Activated naive CD8-positive, alpha-beta T cell treated with anti-CD3 and anti-CD28 coated beads, Interleukin-2, amount 50 U/mL, for 24 hours (primary cell): ENCODE data around the gene NFATC2.

ENCODE experiments used
- ATAC-seq: fragments of 150-1000 bp; cut with Tn5 transposase; one replicate; pipeline ENCODE4 v1.10.0; 2021
- DNase-seq: peaks from one replicate; pipeline ENCODE4 v3.0.0; 2021
- H3K27ac Mint-ChIP-seq: one replicate; pipeline ENCODE4 v1.8.0; 2021; ENCODE audit warnings: mild to moderate bottlenecking, mixed read lengths
- H3K27me3 Mint-ChIP-seq: one replicate; pipeline ENCODE4 v1.8.0; 2021; ENCODE audit warnings: mixed read lengths
- H3K36me3 Mint-ChIP-seq: one replicate; pipeline ENCODE4 v1.8.0; 2021; ENCODE audit warnings: low read depth, mixed read lengths
- H3K4me1 Mint-ChIP-seq: one replicate; pipeline ENCODE4 v1.8.0; 2021; ENCODE audit warnings: mixed read lengths
- H3K4me3 Mint-ChIP-seq: one replicate; pipeline ENCODE4 v1.8.0; 2021; ENCODE audit warnings: mild to moderate bottlenecking, moderate library complexity, mixed read lengths
- H3K9me3 Mint-ChIP-seq: one replicate; pipeline ENCODE4 v1.8.0; 2021; ENCODE audit warnings: mixed read lengths

Gene NFATC2

GRCh38 chr20:51392614-51393186, 149.8 kb downstream of the NFATC2 start:
- Mint-ChIP-seq H3K27ac (no peak overlapping the region), H3K4me3 (no peak overlapping the region), H3K27me3 (no peaks in the 10 kb centered on the region), H3K4me1 (peaks cover 41% of the 10 kb centered on the region), H3K9me3 (no peaks in the 10 kb centered on the region), H3K36me3 (peaks cover 51% of the 10 kb centered on the region)
- DNase-seq, result no peak
- no peak for ATAC-seq

GRCh38 chr20:51391926-51392325, 150.6 kb downstream of the NFATC2 start:
- H3K4me3 Mint-ChIP-seq, result no peak overlapping the region

DNA sequence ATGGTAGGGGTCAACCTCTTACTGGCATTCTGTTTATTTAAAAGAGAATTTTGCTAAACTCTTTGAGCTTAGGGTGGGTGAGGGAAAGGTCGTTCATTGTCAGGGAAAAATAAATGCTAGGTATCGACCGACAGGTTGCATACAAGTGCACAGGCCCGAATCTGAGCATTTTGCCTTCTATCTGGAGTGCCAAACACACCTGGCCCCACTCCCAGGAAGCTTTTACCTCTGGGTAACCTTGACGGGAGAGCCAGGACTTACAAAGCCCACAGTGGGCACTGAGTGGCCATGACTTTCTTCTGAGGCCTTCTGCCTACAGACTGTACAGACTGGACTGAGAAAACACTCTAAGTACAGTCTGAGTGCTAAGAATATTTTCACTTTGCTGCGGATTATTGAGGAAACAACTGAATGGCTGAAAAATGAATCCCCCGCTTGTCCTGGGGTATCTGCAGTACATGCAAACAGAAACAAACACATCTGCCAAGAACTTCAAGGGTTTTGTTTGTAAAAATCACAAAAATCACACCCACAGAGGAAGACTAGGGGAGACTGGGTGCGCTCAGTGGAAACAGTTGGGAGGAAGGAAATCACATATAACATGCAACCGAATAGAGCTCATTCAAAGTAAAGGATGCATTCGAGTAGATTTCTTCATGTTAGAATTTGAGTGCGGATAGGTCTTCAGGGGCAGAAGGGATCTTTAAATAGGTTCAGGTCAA, 152.8 kb downstream of the NFATC2 start:
- peaks cover 67% of the 10 kb centered on the region for H3K4me1 Mint-ChIP-seq
- H3K9me3 Mint-ChIP-seq, result no peaks in the 10 kb centered on the region
- no peak overlapping the region for H3K27ac Mint-ChIP-seq
- peaks cover 55% of the 10 kb centered on the region for H3K36me3 Mint-ChIP-seq
- H3K4me3 Mint-ChIP-seq, result no peak overlapping the region
- DNase-seq (no peak), ATAC-seq (no peak)
- H3K27me3 Mint-ChIP-seq, result no peaks in the 10 kb centered on the region

More at GRCh38 chr20:51391926-51392325, 150.6 kb downstream of the NFATC2 start:
- Mint-ChIP-seq H3K36me3 (peaks cover 50% of the 10 kb centered on the region), H3K27me3 (no peaks in the 10 kb centered on the region), H3K4me1 (peaks cover 45% of the 10 kb centered on the region), H3K9me3 (no peaks in the 10 kb centered on the region), H3K27ac (no peak overlapping the region)
- DNase-seq (no peak), ATAC-seq (no peak)

GRCh38 chr20:51388756-51389542, 153.6 kb downstream of the NFATC2 start:
- no peak overlapping the region for H3K4me3 Mint-ChIP-seq
- H3K4me1 Mint-ChIP-seq, result peaks cover 71% of the 10 kb centered on the region
- DNase-seq (no peak), ATAC-seq (no peak)
- H3K36me3 Mint-ChIP-seq, result peaks cover 52% of the 10 kb centered on the region
- no peaks in the 10 kb centered on the region for H3K27me3 Mint-ChIP-seq
- peak overlapping the region; percentile 60 for H3K27ac Mint-ChIP-seq
- H3K9me3 Mint-ChIP-seq, result no peaks in the 10 kb centered on the region

DNA sequence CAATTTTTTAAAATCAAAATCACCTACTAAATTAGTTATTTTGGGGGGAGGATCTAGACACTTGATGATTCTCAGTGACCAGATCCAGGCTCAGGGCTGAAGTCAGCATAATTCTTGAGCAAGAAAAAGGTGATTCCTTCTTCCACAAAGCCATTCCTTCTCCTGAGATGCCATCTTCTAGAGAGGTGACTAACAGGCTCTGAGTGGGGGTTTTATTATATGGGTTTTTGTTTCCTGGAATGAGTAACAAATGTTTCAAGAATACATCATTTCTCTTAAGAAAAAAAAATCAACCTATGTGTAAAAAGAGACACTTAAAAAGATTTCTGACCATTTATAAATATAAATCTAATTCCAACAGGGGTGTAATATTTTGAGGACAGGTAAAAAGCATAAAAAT, 154.3 kb downstream of the NFATC2 start:
- peak overlapping the region; percentile 30 for H3K4me3 Mint-ChIP-seq
- no peaks in the 10 kb centered on the region for H3K27me3 Mint-ChIP-seq
- no peak for DNase-seq
- peaks cover 56% of the 10 kb centered on the region for H3K36me3 Mint-ChIP-seq
- H3K27ac Mint-ChIP-seq, result peak overlapping the region; percentile 60
- H3K4me1 Mint-ChIP-seq, result peaks cover 78% of the 10 kb centered on the region
- no peaks in the 10 kb centered on the region for H3K9me3 Mint-ChIP-seq
- ATAC-seq, result no peak

DNA sequence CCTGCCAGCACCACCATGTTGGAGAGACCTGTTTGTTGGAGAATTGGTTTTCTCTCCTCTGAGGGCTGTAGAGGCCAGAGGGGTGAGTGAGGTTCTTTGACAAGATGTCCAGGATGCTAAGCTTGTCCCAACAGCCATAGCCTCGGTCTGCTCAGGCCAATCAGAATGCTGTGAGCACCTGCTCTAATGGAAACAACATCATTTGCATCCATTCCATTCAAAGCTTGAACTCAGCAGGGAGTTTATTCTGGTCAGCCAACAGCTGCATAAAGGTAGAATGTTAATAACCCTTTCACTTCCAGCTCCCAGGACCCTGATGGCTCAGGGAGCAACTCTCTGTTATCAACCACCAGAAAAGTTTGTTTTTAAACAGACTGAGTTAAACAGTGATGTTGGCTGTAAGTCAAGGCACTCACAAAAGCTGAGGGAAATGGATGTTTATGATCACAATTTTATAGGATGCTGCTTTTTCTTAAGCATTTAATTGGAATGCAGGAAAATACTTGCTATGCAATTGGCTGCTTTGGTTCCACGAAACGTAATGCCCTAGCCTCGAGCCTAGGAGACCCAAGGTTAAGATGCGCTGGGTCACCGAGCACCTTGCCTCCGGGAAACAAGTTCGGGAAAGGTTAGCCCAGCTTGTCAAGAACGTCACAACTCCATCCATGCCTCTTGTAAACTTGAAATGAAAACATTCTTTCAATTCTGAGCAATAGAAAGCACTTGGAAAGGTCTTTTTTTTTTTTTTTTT, 155.2 kb downstream of the NFATC2 start:
- H3K9me3 Mint-ChIP-seq, result no peaks in the 10 kb centered on the region
- no peaks in the 10 kb centered on the region for H3K27me3 Mint-ChIP-seq
- peak overlapping the region; percentile 60 for H3K27ac Mint-ChIP-seq
- peaks cover 70% of the 10 kb centered on the region for H3K4me1 Mint-ChIP-seq
- no peak for DNase-seq
- H3K36me3 Mint-ChIP-seq, result peaks cover 50% of the 10 kb centered on the region
- no peak overlapping the region for H3K4me3 Mint-ChIP-seq
- ATAC-seq, result no peak

GRCh38 chr20:51386586-51386985, 155.9 kb downstream of the NFATC2 start:
- peak; percentile 91 for ATAC-seq
- peak; percentile 55 for DNase-seq
- H3K27me3 Mint-ChIP-seq, result no peaks in the 10 kb centered on the region
- H3K9me3 Mint-ChIP-seq, result no peaks in the 10 kb centered on the region
- no peak overlapping the region for H3K4me3 Mint-ChIP-seq
- H3K36me3 Mint-ChIP-seq, result peaks cover 47% of the 10 kb centered on the region
- H3K4me1 Mint-ChIP-seq, result peaks cover 70% of the 10 kb centered on the region
- H3K27ac Mint-ChIP-seq, result peak overlapping the region; percentile 55

DNA sequence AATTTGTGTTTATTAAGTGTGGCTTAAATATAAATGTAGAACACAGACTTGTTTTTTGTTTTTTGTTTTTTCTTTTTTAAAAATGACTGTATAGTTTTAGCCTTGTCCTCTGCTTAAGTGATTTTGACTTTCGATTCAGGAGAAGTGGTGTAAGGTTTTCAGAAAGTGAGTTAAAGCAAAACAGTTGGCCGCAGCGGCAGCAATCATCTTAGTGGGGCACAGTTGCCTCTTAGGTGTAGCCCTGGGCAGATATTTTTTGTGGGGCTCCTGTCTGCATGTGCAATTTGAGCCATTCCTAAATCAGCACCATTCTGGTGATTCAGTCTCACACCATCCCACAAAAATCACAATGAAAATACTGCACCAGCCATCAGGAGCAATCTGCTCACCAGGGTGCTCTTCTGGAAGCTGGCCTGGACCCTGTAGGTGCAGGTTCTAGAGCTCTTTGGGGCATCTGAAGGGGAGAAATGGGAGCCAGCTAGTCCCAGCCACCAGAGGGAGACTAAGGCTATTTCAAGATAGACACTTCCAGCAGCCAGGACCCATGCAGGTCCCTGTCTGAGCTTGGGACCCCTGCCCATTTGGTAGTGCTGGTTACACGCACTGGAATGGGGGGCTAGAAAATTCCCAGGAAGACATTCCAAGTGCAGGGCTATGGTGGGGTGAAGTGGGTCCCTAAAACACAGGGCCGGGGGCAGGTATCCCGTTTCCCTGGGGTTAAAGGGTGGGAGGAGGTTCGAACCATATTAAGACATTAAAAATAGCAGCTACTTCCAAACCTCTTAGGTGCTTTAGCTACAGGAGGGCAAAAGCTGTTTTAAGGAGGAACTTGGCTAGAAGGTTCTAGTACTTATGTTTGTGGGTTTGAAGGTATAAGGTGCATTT, 156.6 kb downstream of the NFATC2 start:
- no peak for DNase-seq
- no peak overlapping the region for H3K4me3 Mint-ChIP-seq
- peak overlapping the region; percentile 55 for H3K27ac Mint-ChIP-seq
- H3K9me3 Mint-ChIP-seq, result no peaks in the 10 kb centered on the region
- H3K27me3 Mint-ChIP-seq, result no peaks in the 10 kb centered on the region
- peaks cover 70% of the 10 kb centered on the region for H3K4me1 Mint-ChIP-seq
- no peak for ATAC-seq
- H3K36me3 Mint-ChIP-seq, result peaks cover 43% of the 10 kb centered on the region

DNA sequence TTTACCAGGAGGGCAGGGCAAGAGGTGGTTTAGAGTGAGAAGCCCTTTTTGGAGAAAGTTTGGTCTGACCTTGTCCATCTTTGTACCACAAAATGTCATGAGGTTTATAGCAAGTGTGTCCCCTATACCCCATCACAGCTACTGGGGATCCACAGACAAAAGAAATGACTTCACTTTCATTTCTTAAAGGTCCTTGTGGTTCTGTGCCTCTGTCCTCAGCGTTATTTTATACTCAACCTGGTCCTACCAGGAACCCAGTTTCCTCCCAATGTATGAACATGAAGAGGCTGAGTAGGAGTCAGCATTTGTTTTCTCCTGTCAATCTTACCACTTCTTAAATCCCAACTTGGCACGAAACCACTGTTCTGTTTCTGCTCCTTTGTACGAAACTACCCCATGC, 157.6 kb downstream of the NFATC2 start:
- Mint-ChIP-seq H3K36me3 (peaks cover 35% of the 10 kb centered on the region), H3K4me1 (peaks cover 71% of the 10 kb centered on the region), H3K27me3 (no peaks in the 10 kb centered on the region), H3K9me3 (no peaks in the 10 kb centered on the region), H3K4me3 (peak overlapping the region; percentile 24), H3K27ac (peak overlapping the region; percentile 54)
- ATAC-seq (peak; percentile 80), DNase-seq (no peak)

- peaks cover 33% of the 10 kb centered on the region for H3K36me3 Mint-ChIP-seq
- no peak for DNase-seq
- H3K27me3 Mint-ChIP-seq, result no peaks in the 10 kb centered on the region
- H3K9me3 Mint-ChIP-seq, result no peaks in the 10 kb centered on the region
- H3K4me1 Mint-ChIP-seq, result peaks cover 67% of the 10 kb centered on the region
- H3K27ac Mint-ChIP-seq, result peak overlapping the region; percentile 8
- H3K4me3 Mint-ChIP-seq, result no peak overlapping the region
- no peak for ATAC-seq
Measured at GRCh38 chr20:51383891-51384510, 158.5 kb downstream of the NFATC2 start.

- no peak overlapping the region for H3K4me3 Mint-ChIP-seq
- no peaks in the 10 kb centered on the region for H3K9me3 Mint-ChIP-seq
- no peak for ATAC-seq
- DNase-seq, result no peak
- peaks cover 59% of the 10 kb centered on the region for H3K4me1 Mint-ChIP-seq
- no peaks in the 10 kb centered on the region for H3K27me3 Mint-ChIP-seq
- H3K27ac Mint-ChIP-seq, result no peak overlapping the region
- peaks cover 27% of the 10 kb centered on the region for H3K36me3 Mint-ChIP-seq
Measured at GRCh38 chr20:51382986-51383821, 159.3 kb downstream of the NFATC2 start.

DNA sequence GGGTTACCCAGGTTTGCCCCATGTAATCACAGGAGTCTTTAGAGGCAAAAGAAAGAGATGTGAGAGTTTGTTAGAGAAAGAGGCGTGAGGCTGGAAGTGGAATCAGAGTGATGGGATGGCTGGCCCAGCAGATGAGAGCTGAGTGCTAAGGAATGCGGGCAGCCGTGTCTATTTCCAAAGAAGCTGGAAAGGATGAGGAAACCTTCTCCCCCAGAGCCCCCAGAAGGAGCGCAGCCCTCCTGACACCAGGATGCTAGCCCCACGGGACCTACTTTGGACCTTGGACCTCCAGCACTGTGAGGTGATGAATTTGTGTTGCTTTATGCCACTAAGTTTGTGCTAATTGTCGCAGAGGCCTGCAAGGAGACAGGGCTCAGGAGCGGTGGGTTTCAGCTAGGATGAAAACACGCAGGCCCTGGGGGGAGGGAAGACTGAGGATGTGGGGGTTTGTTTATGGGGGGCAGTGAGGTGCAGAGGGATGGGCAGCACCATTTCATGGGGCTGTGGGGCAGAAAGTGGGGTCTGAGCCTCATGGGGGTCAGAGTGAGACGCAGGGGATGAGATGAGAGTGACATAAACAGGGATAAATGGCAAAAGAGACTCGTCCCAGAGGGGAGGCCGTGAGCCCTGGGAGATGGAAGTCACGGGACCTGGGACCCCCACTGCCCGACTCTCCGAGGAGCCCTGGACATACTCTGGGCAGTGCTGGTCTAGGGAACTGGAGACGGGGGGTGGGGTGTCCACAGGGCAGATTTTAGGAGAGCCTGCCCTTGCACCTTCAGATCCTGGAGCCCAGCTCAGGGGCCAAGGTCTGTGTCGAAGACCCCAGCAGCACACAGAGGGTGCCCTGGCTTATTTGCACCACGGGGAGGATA, 160.2 kb downstream of the NFATC2 start:
- Mint-ChIP-seq H3K36me3 (peaks cover 19% of the 10 kb centered on the region), H3K4me3 (no peak overlapping the region), H3K27ac (no peak overlapping the region), H3K4me1 (peaks cover 50% of the 10 kb centered on the region), H3K9me3 (no peaks in the 10 kb centered on the region), H3K27me3 (no peaks in the 10 kb centered on the region)
- no peak for DNase-seq
- no peak for ATAC-seq
